Fibroblast of mammary gland (primary cell): ENCODE results near the gene SNTG2.
A peak's percentile ranks its signal among the peaks of the same experiment; 100 is the strongest.

Experiments
- DNase-seq: peaks from one replicate; pipeline ENCODE4 v3.0.0-alpha.2; 2010; ENCODE audit warnings: low read depth
- H3K4me3 ChIP-seq: 2 replicates; pipeline ENCODE4 v1.5.1; 2011; ENCODE audit warnings: low read depth, mild to moderate bottlenecking, low read length, moderate library complexity; ENCODE audit not compliant: control insufficient read depth
- TF ChIP-seq, protein P1 (sequence below): conservative IDR thresholded peaks from 2 replicates; pipeline ENCODE4 v1.5.1; 2011; ENCODE audit warnings: low read depth, low read length, inconsistent platforms; ENCODE audit not compliant: control insufficient read depth, insufficient read depth

Gene SNTG2

DNA sequence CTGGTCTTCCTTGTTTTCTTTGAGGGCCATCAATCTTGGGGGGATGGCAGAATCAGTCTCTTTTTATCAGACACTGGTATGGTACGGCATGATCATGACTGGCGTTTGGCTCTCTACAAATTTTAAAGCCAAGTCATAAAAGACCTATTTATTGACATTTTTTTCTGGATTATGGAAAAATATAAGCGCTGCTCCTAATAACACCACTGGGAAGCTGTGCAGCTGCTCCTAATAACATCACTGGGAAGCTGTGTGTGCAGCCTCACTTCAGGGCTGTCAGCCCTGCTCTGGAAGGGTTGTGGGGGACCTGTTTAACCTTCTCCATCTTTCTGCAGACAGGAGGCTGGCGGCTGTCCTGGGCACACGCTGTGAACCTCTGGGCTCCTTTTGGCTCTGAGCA is 88.9 kb downstream of the SNTG2 start:
- no peak overlapping the region for H3K4me3 ChIP-seq
- TF ChIP-seq, protein P1, sequence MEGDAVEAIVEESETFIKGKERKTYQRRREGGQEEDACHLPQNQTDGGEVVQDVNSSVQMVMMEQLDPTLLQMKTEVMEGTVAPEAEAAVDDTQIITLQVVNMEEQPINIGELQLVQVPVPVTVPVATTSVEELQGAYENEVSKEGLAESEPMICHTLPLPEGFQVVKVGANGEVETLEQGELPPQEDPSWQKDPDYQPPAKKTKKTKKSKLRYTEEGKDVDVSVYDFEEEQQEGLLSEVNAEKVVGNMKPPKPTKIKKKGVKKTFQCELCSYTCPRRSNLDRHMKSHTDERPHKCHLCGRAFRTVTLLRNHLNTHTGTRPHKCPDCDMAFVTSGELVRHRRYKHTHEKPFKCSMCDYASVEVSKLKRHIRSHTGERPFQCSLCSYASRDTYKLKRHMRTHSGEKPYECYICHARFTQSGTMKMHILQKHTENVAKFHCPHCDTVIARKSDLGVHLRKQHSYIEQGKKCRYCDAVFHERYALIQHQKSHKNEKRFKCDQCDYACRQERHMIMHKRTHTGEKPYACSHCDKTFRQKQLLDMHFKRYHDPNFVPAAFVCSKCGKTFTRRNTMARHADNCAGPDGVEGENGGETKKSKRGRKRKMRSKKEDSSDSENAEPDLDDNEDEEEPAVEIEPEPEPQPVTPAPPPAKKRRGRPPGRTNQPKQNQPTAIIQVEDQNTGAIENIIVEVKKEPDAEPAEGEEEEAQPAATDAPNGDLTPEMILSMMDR = no peak
- DNase-seq = no peak

DNA sequence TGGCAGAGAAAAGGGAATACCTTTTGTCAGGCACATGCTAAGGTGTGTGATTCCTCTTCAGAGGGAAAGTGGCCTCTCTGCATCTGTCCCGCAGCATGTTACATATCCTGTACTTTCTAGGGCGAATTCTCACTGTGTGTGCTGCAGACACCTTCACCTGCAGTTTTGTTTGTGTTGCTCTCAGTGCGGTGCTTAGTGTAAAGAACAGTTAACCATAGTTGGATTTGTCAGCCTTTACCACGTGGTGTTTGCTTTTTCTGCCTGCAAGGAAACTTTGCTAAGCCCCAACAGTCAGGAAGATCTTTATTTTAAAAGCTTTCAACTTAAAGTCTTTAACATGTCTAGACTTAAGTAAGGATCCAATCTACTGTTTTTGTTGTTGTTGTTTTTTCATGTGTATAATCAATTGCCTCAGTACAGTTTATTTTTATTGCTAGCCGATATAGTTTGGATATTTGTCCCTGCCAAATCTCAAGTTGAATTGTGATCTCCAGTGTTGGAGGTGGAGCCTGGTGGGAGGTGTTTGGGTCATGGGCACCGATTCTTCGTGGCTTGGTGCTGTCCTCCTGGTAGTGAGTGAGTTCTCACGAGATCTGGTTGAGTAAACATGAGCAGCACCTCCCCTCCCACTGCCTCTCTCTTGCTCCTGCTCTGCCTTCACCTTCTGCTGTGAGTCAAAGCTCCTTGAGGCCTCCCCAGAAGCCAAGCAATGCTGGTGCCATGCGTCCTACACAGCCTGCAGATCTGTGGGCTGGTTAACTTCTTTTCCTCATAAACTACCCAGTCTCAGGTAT is 90.6 kb downstream of the SNTG2 start:
- no peak overlapping the region for H3K4me3 ChIP-seq
- DNase-seq = no peak
- TF ChIP-seq, protein P1 = no peak

DNA sequence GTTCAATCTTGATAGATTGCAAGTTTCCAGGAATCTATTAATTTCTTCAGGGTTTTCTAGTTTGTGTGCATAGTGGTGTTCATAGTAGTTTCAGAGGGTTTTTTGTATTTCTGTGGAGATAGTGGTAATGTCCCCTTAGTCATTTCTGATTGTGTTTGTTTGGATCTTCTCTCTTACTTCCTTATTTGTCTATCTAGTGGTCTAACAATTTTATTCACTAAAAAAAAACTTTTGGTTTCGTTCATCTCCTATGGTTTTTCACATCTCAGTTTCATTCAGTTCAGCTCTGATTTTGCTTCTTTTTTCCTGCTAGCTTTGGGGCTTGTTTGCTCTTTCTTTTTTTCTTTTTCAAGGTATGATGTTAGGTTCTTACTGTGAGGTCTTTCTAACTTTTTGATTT is 94.5 kb downstream of the SNTG2 start:
- no peak for DNase-seq
- TF ChIP-seq, protein P1 = no peak
- H3K4me3 ChIP-seq = no peak overlapping the region

DNA sequence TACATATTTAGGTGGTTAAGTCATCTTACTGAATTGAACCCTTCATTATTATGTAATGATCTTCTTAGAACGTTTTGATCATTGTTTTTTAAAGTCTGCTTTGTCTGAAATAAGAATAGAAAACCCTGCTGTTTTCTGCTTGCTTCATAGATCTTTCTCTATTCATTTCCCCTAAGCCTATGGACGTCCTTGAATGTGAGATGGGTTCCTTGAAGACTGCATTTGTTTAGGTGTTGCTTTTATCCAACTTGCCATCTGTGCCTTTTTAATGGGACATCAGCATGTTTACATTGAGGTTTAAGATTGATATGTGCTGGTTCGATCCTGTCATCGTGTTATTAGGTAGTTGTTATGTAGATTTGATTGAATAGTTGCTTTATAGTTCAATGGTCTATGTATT is 95.4 kb downstream of the SNTG2 start:
- TF ChIP-seq, protein P1 = no peak
- no peak overlapping the region for H3K4me3 ChIP-seq
- DNase-seq = no peak

DNA sequence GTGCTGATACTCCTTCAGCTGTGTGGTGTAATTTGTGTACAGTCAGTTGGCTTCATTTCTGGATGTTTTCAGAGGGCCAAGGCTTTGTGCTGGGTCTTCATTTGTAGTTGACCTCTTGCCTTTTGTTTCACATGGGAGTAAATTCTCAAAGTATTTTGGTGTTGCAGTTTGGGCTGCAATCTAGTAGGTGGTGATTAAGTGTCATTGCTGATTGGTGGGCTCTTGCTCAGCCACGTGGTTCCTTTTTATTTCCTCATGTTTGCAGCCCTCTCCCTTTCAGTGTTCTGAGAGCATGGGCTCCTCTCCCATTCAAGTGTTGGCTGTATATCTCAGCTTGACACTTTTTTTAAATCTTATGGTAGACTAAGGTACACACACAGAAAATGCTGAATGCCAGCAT is 96.8 kb downstream of the SNTG2 start:
- DNase-seq = peak; percentile 23
- H3K4me3 ChIP-seq = no peak overlapping the region
- TF ChIP-seq, protein P1 = no peak

DNA sequence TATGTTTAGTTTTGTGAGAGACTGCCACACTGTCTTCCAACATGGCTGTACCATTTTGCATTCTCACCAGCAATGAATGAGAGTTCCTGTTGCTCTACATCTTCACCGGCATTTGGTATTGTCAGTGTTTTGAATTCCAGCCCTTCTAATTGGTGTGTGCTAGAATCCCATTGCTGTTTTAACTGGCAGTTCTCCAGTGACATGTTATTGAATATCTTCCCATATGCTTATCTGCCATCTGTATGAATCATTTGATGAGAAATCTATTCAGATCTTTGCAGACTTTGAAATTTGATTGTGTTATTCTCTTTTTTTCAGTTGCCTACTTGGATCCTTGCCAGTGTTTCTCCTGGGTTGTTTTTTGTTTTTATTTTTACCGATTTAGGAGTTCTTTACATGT is 99.0 kb downstream of the SNTG2 start:
- peak; percentile 30 for DNase-seq
- TF ChIP-seq, protein P1 = no peak

DNA sequence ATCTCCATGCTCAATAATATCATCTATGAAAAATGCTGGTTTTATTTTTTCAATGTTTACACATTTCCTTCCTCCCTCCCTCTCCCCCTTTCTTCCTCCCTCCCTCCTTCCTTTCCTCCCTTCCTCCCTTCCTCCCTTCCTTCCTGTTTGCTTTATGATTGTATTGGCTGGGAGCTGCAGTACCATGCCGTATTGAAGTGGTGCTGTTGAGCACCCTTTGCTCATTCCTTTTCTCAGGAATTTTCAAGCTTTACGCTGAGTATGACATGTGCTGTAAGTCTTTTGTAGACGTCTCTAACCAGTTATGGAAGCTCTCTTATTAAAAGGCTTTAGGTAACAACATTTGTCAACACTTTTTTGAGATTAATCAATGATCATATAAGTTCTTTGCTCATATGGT is 100.4 kb downstream of the SNTG2 start:
- TF ChIP-seq, protein P1 = peak; percentile 32
- DNase-seq = peak; percentile 39
- H3K4me3 ChIP-seq = no peak overlapping the region

More for the DNA sequence above, 99.0 kb downstream of the SNTG2 start:
- H3K4me3 ChIP-seq = no peak overlapping the region
